Prostate gland (tissue), 2 donors: ENCODE measurements around the gene MYLK. TPM values are rescaled to one million over a fixed set of nuclear protein-coding genes. Genes with fewer than 3 reads are reported as not detected.

Experiments
- DNase-seq: peaks from one replicate; pipeline ENCODE4 v3.0.0-alpha.2; 2019; ENCODE audit warnings: low spot score
- H3K27ac ChIP-seq, 2 donors: fragments of 200-600 bp; sonication (generic); 2 replicates each; pipeline ENCODE4 v1.5.1; 2017 to 2019
- H3K27me3 ChIP-seq: fragments of 200-600 bp; sonication (generic); replicated peaks from 2 replicates; pipeline ENCODE4 v1.5.1; 2019; ENCODE audit not compliant: insufficient read depth
- H3K36me3 ChIP-seq, 2 donors: fragments of 200-600 bp; sonication (generic); 1 replicate in 1 of 2; 2 replicates in 1 of 2; pipeline versions ENCODE4 v1.5.1 to v1.8.1; 2017 to 2019
- H3K4me1 ChIP-seq: fragments of 200-600 bp; sonication (generic); replicated peaks from 2 replicates; pipeline ENCODE4 v1.5.1; 2019
- H3K4me3 ChIP-seq, 2 donors: fragments of 200-600 bp; sonication (generic); 2 replicates each; pipeline ENCODE4 v1.5.1; 2017 to 2019
- H3K9me3 ChIP-seq: fragments of 200-600 bp; sonication (generic); 2 replicates; pipeline ENCODE4 v1.5.1; 2017
- POLR2A ChIP-seq: fragments of 450-650 bp; IDR thresholded peaks from one replicate; pipeline ENCODE4 v1.6.1; 2016; ENCODE audit warnings: antibody characterized with exemption, mild to moderate bottlenecking
- POLR2AphosphoS5 ChIP-seq: sonication (generic); formaldehyde crosslinking; IDR thresholded peaks from one replicate; pipeline ENCODE4 v1.6.1; 2017; ENCODE audit warnings: antibody characterized with exemption
- WGBS: methylation state at CpG from one replicate; pipeline ENCODE4 v1.1.5; 2018; 5-methylcytosine and 5-hydroxymethylcytosine counted together
- intact Hi-C: fragments of 100-400 bp; cut with DNase I; formaldehyde crosslinking; loops from one replicate; pipeline ENCODE4 v1.14.2; 2022
- total RNA-seq, 2 donors: library from RNA; depleted of rRNA; stranded (reverse); fragments of >200 nt; gene quantifications; one replicate each; pipeline ENCODE4 v1.1.0, GENCODE V29; 2016
- TF ChIP-seq, protein P1 (sequence below), 4 experiments: fragments of 200-600 bp in 2 of 4; fragments of 450-650 bp in 2 of 4; sonication (generic) in 2 of 4; IDR thresholded peaks; 1 replicate in 3 of 4; 2 replicates in 1 of 4; pipeline ENCODE4 v1.5.1; 2016 to 2019; ENCODE audit warnings: antibody characterized with exemption in 4 of 4, mild to moderate bottlenecking in 2 of 4, moderate library complexity in 2 of 4

Gene MYLK
- total RNA-seq, 2 donors from 2014 or later = 345 to 600 TPM

- TF ChIP-seq, protein P1, sequence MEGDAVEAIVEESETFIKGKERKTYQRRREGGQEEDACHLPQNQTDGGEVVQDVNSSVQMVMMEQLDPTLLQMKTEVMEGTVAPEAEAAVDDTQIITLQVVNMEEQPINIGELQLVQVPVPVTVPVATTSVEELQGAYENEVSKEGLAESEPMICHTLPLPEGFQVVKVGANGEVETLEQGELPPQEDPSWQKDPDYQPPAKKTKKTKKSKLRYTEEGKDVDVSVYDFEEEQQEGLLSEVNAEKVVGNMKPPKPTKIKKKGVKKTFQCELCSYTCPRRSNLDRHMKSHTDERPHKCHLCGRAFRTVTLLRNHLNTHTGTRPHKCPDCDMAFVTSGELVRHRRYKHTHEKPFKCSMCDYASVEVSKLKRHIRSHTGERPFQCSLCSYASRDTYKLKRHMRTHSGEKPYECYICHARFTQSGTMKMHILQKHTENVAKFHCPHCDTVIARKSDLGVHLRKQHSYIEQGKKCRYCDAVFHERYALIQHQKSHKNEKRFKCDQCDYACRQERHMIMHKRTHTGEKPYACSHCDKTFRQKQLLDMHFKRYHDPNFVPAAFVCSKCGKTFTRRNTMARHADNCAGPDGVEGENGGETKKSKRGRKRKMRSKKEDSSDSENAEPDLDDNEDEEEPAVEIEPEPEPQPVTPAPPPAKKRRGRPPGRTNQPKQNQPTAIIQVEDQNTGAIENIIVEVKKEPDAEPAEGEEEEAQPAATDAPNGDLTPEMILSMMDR (IDR thresholded peaks at IDR 0.05) = no peak
- no peak for TF ChIP-seq POLR2AphosphoS5
- TF ChIP-seq POLR2A = no peak
- H3K9me3 ChIP-seq = no peaks in the 10 kb centered on the region
- H3K36me3 ChIP-seq = no peaks in the 10 kb centered on the region
- 79% methylated on average over 6 of the region's 6 CpGs for WGBS
- intact Hi-C loops = no loop called here
- H3K27me3 ChIP-seq = no peaks in the 10 kb centered on the region
- no peaks in the 10 kb centered on the region for H3K4me1 ChIP-seq
- no peak for DNase-seq
- H3K27ac ChIP-seq = no peak overlapping the region
- no peak overlapping the region for H3K4me3 ChIP-seq
Observed at GRCh38 chr3:123781571-123782275, 102.4 kb downstream of the MYLK start.

DNA sequence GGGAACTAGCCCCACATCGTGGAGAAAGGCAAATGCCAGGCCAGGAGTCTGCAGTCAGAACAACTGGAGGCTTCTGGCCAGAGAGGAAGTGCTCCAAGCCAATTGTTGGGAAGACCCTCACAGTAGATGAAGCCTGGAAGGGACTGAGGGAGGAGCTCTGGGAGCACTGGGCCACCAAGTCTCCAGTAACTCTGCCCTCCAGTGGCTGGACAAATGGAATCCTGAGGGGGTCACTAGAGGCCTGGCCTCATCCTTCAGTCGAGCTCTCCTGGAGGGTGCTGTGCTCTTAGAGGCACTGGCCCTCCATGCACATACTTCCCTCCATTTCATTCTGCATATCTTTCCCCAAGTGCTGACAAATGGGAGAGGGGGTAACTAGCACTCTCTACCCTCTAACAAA, 103.0 kb downstream of the MYLK start:
- Histone ChIP-seq H3K9me3 (no peaks in the 10 kb centered on the region), H3K4me1 (no peaks in the 10 kb centered on the region), H3K36me3 (no peaks in the 10 kb centered on the region), H3K27me3 (no peaks in the 10 kb centered on the region), H3K4me3 (no peak overlapping the region), H3K27ac (no peak overlapping the region)
- WGBS = 84% methylated on average over 2 of the region's 2 CpGs
- no peak for TF ChIP-seq POLR2A
- no peak for TF ChIP-seq POLR2AphosphoS5
- TF ChIP-seq, protein P1 (IDR thresholded peaks at IDR 0.05) = no peak
- no peak for DNase-seq
- intact Hi-C loops = no loop called here

DNA sequence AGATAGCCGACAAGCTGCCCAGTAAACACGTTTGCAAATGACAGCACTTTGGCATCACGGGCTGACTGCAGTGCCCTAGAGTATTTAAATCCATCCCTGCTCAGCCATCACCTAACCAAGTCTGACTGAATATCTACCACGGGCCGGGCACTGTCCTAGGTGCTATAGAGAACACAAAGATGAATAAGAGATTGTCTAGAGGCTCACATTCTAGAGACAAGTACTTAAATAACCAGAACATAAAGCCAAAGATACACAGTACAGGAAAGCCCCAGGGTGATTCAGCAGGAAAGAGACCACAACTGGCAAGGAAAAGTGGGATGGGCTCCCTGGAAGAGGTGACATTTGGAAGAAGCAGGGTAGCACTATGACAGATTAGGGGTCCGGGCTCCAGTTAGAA, 103.5 kb downstream of the MYLK start:
- intact Hi-C loops = no loop called here
- H3K9me3 ChIP-seq = no peaks in the 10 kb centered on the region
- no peaks in the 10 kb centered on the region for H3K4me1 ChIP-seq
- DNase-seq = no peak
- TF ChIP-seq POLR2A (no peak), POLR2AphosphoS5 (no peak)
- TF ChIP-seq, protein P1 (IDR thresholded peaks at IDR 0.05) = no peak
- no peaks in the 10 kb centered on the region for H3K36me3 ChIP-seq
- H3K4me3 ChIP-seq = no peak overlapping the region
- H3K27me3 ChIP-seq = no peaks in the 10 kb centered on the region
- 60% methylated on average over 6 of the region's 6 CpGs for WGBS
- H3K27ac ChIP-seq = no peak overlapping the region

GRCh38 chr3:123779655-123780231, 104.4 kb downstream of the MYLK start:
- TF ChIP-seq POLR2A (no peak), POLR2AphosphoS5 (no peak)
- TF ChIP-seq, protein P1 (IDR thresholded peaks at IDR 0.05) = no peak

More at GRCh38 chr3:123779655-123780231, 104.4 kb downstream of the MYLK start:
- no peaks in the 10 kb centered on the region for H3K27me3 ChIP-seq
- no peaks in the 10 kb centered on the region for H3K36me3 ChIP-seq
- 70% methylated on average over 10 of the region's 10 CpGs for WGBS
- no peak overlapping the region for H3K27ac ChIP-seq
- H3K4me3 ChIP-seq = no peak overlapping the region
- H3K4me1 ChIP-seq = no peaks in the 10 kb centered on the region
- intact Hi-C loops = no loop called here
- no peak for DNase-seq
- H3K9me3 ChIP-seq = no peaks in the 10 kb centered on the region
